ENCODE results near the gene SARDH. TPM values are rescaled to one million over a fixed set of nuclear protein-coding genes. Genes with fewer than 3 reads are reported as not detected.

SARDH gene
- total RNA-seq, 2 donors from 2014 or later: 2.7 to 2.8 TPM

DNA sequence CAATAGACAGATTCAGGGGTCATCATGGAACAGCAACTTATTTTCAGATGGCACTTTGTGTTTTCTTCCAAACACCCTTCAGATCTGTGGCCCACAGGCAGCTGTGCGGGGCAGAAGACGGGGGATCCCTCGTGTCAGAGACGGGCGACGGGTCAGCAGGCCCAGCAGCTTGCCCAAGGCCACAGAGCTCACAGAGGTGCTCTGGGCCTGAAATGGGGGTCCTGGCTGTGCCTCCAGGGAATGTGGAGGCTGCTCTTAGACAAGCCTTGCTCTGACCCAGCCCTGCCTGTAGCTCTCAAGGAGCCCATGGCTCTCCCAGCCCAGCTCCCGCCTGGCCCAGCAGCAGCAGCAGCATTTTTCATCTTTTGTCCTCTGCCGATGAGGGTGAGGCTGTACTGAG, 40.9 kb upstream of the SARDH start:
- H3K4me3 Mint-ChIP-seq: no peak overlapping the region
- H3K27ac Mint-ChIP-seq: no peak overlapping the region
- H3K9me3 Mint-ChIP-seq: no peaks in the 10 kb centered on the region
- ATAC-seq (replicated peaks): no peak
- H3K36me3 Mint-ChIP-seq (ENCODE audit: low read depth): no peaks in the 10 kb centered on the region
- no peaks in the 10 kb centered on the region for H3K27me3 Mint-ChIP-seq
- no peaks in the 10 kb centered on the region for H3K4me1 Mint-ChIP-seq

- Mint-ChIP-seq H3K4me3 (no peak overlapping the region), H3K27ac (no peak overlapping the region), H3K4me1 (no peaks in the 10 kb centered on the region), H3K27me3 (no peaks in the 10 kb centered on the region), H3K9me3 (no peaks in the 10 kb centered on the region), H3K36me3 (ENCODE audit: low read depth) (no peaks in the 10 kb centered on the region)
- ATAC-seq (replicated peaks): no peak
These were observed 40.3 kb upstream of the SARDH start for GRCh38 chr9:133778336-133779013.

- no peak overlapping the region for H3K27ac Mint-ChIP-seq
- no peak overlapping the region for H3K4me3 Mint-ChIP-seq
- no peaks in the 10 kb centered on the region for H3K9me3 Mint-ChIP-seq
- no peaks in the 10 kb centered on the region for H3K36me3 Mint-ChIP-seq (ENCODE audit: low read depth)
- no peaks in the 10 kb centered on the region for H3K27me3 Mint-ChIP-seq
- no peaks in the 10 kb centered on the region for H3K4me1 Mint-ChIP-seq
- no peak for ATAC-seq (replicated peaks)
These were observed 39.7 kb upstream of the SARDH start for GRCh38 chr9:133777871-133778270.

GRCh38 chr9:133777068-133777791, 39.1 kb upstream of the SARDH start:
- no peaks in the 10 kb centered on the region for H3K9me3 Mint-ChIP-seq
- no peak overlapping the region for H3K27ac Mint-ChIP-seq
- no peaks in the 10 kb centered on the region for H3K27me3 Mint-ChIP-seq
- H3K4me1 Mint-ChIP-seq: no peaks in the 10 kb centered on the region
- H3K4me3 Mint-ChIP-seq: no peak overlapping the region
- no peak for ATAC-seq (replicated peaks)
- H3K36me3 Mint-ChIP-seq (ENCODE audit: low read depth): no peaks in the 10 kb centered on the region

DNA sequence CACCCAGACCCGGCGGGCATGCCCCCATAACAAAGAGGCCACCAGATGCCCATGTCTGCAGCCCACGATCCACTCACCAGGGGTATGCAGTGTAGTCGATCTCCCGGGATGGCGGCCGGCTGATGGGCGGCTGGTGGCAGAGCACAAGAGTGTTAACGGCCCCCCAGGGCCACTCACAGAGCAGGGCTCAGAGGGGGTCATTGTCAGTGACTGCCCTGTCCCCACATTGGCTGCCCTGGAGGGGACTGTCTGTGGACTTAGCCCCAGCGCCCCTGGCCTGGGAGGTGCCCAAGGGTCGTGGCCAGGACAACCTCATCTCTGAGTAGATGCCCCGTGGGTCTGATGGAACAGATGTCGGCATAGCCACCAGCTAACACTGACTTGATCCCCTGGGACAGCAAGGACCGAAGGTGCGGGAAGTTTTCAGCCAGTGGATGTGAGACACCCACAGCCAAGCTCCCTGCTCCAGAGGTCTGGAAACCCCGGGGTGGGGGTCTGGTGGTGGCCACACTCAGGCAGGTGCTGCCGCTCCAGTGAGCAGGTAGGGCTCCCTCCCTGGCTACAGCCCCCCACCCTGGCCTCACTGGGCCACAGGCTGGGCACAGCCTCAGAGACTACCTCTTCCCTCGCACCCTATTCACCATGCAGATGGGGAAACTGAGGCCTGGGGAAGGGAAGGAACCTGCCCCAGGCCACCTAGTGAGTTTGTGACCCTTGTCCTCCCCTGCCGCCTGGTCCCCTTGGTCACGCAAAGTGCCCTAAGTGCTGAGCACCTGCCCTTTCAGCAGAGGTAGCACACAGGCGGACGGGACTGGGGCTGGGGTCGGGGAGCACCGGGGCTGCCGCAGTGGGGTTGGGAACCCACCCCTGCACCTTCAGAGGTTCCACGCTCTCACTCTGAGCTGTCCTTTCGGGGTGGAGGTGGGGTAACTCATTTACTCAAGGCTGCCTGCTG, 38.1 kb upstream of the SARDH start:
- Mint-ChIP-seq H3K36me3 (ENCODE audit: low read depth) (no peaks in the 10 kb centered on the region), H3K9me3 (no peaks in the 10 kb centered on the region), H3K27me3 (no peaks in the 10 kb centered on the region), H3K27ac (no peak overlapping the region), H3K4me1 (no peaks in the 10 kb centered on the region), H3K4me3 (no peak overlapping the region)
- no peak for ATAC-seq (replicated peaks)

GRCh38 chr9:133775291-133775690, 37.1 kb upstream of the SARDH start:
- no peak for ATAC-seq (replicated peaks)
- Mint-ChIP-seq H3K27ac (no peak overlapping the region), H3K9me3 (no peaks in the 10 kb centered on the region), H3K4me3 (no peak overlapping the region), H3K27me3 (no peaks in the 10 kb centered on the region), H3K36me3 (ENCODE audit: low read depth) (no peaks in the 10 kb centered on the region), H3K4me1 (no peaks in the 10 kb centered on the region)

DNA sequence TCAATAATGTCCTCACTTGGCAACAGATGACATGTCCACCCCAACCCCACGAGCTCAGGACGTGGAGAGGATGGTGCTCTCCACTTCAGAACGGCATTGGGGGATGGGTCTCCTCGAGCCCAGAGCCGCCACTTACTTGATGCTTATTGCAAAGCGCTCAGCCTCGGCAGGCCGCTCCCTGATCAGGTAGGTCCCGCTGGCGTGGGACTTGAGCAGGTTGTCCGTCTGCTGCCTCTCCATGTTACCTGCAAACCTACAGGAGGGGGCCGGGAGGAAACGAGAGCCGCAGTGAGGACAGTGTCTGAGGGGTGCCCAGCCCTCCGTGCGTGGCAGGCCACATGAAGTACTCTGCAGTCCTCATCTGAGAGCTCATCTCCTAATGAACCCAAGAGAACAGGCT, 36.6 kb upstream of the SARDH start:
- no peaks in the 10 kb centered on the region for H3K4me1 Mint-ChIP-seq
- no peaks in the 10 kb centered on the region for H3K27me3 Mint-ChIP-seq
- H3K4me3 Mint-ChIP-seq: no peak overlapping the region
- no peak overlapping the region for H3K27ac Mint-ChIP-seq
- no peaks in the 10 kb centered on the region for H3K36me3 Mint-ChIP-seq (ENCODE audit: low read depth)
- H3K9me3 Mint-ChIP-seq: no peaks in the 10 kb centered on the region
- no peak for ATAC-seq (replicated peaks)

DNA sequence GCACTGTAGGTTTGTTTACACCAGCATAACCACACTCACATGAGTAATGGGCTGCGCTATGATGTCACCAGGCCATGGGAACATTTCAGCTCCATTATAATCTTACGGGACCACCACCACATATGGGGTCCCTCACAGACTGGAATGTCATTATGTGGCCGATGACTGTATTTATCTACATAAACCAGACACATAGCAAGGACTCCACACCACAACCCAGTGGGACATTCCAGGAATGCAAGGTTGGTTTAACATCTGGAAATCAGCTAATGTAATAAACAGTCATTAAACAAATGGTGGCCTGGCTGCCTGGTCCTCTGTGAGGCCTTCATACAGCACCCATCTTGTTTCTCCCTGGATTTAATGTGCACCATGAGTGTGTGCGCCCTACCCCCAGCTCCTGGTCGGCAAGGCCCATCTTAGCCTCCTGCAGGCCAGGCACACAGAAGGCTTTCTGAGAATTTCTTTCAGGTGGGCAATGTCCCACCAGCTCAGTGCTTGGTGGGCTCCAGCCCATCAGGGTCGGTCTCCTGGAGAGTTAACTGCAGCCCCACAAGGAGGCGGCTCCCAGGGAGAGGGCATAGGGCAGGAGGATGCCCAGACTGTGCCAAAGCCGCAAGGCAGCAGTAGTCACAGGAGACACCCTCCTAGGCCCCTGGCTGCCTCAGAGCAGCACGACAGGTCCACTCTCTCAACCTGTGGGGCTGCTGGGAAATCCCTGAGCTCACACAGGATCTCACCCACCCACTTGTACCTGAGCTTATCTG, 35.9 kb upstream of the SARDH start:
- no peak overlapping the region for H3K4me3 Mint-ChIP-seq
- H3K27me3 Mint-ChIP-seq: no peaks in the 10 kb centered on the region
- H3K27ac Mint-ChIP-seq: no peak overlapping the region
- H3K36me3 Mint-ChIP-seq (ENCODE audit: low read depth): no peaks in the 10 kb centered on the region
- ATAC-seq (replicated peaks): no peak
- H3K9me3 Mint-ChIP-seq: no peaks in the 10 kb centered on the region
- H3K4me1 Mint-ChIP-seq: no peaks in the 10 kb centered on the region

- H3K4me1 Mint-ChIP-seq: no peaks in the 10 kb centered on the region
These were observed 34.4 kb upstream of the SARDH start for GRCh38 chr9:133772581-133772980.

DNA sequence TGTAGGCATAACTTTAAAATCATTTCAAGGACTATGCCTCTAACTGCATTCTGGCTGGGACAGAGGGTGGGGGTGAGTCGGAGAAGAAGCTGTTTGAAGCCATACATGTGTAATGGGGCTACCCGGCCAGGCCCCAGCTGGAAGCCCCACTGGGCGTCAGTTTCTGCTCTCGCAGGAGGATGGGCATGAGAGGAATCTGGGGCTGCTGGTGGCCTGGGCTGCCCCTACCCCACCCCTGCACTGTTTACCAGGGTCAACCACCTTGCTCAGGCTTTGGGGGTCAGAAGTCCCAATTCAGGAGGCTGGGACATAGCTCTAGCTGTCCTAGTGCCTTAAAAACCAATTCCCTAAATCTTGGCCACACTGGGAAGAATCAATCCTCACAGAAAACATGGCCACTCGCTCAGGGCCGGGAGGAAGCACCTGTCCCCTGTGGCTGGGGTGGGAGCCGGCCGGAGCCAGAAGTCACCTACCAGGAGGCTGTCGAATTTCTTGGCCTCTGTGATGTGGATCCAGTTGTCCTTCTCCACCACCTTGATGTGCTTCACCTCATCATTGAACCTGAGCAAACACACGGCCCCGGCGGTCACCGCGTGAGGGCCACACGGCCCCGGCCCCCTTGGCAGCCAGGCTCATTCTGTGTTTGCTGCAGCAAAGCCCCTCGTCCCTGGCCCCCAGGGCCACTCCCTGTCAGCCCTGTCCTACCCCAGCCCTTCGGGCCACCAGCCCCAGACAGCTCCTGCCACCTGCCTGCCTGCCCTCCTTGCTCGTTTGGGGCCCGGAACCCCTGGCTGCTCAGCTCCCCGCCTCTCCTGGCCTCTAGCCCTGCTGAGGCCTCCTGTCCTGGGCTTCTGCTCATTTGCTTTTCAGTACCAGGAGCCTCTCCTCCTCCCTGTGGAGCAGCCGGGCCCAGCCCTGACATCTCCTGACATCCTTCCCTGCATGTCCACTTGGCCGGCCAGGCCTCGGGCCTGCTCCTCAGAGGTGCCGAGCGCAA, 33.6 kb upstream of the SARDH start:
- H3K4me3 Mint-ChIP-seq: no peak overlapping the region
- ATAC-seq (replicated peaks): no peak
- H3K36me3 Mint-ChIP-seq (ENCODE audit: low read depth): peaks cover 4% of the 10 kb centered on the region
- peaks cover 8% of the 10 kb centered on the region for H3K9me3 Mint-ChIP-seq
- no peak overlapping the region for H3K27ac Mint-ChIP-seq
- H3K4me1 Mint-ChIP-seq: no peaks in the 10 kb centered on the region
- no peaks in the 10 kb centered on the region for H3K27me3 Mint-ChIP-seq

More at GRCh38 chr9:133772581-133772980, 34.4 kb upstream of the SARDH start:
- H3K36me3 Mint-ChIP-seq (ENCODE audit: low read depth): peaks cover 4% of the 10 kb centered on the region
- no peak for ATAC-seq (replicated peaks)
- H3K9me3 Mint-ChIP-seq: peaks cover 1% of the 10 kb centered on the region
- no peak overlapping the region for H3K27ac Mint-ChIP-seq
- no peak overlapping the region for H3K4me3 Mint-ChIP-seq
- H3K27me3 Mint-ChIP-seq: no peaks in the 10 kb centered on the region

DNA sequence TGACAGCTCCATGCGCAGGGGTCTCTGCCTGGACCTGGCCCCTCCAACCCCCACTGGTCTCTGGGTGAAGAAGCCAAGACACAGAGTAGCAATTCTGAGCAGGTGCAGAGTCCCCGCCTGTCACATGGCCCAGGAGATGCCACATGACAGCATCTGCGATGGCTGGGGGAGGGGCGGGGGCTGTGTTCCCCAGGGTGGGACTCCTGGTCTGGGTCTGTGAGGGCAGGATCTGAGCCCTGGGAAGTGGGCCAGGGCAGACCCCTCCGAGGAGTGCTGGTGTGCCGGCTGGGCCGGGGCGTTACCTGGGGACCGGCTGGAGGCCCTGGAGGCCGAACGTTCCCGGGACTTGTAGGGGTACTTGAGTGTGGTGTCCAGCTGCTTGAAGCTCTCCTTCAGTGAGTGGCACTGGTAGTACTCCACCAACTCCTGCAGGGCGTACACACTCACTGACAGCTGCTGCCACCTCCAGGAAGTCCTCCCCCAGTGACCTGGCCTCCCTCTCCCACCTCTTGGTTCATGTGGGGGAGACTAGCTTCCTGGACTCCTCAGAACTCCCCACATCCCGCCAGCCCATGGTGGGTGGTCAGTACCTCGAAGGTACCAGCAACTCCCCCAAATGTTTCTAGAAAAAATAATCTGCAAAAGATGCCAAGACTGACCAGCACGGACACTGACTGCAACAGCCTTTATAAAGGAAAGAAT, 32.1 kb upstream of the SARDH start:
- no peak for ATAC-seq (replicated peaks)
- Mint-ChIP-seq H3K9me3 (peaks cover 8% of the 10 kb centered on the region), H3K36me3 (ENCODE audit: low read depth) (peaks cover 4% of the 10 kb centered on the region), H3K4me3 (no peak overlapping the region), H3K27ac (no peak overlapping the region), H3K27me3 (no peaks in the 10 kb centered on the region), H3K4me1 (no peaks in the 10 kb centered on the region)

GRCh38 chr9:133769511-133770075, 31.4 kb upstream of the SARDH start:
- H3K4me1 Mint-ChIP-seq: no peaks in the 10 kb centered on the region
- no peak overlapping the region for H3K27ac Mint-ChIP-seq
- no peak for ATAC-seq (replicated peaks)
- H3K27me3 Mint-ChIP-seq: no peaks in the 10 kb centered on the region
- peaks cover 8% of the 10 kb centered on the region for H3K9me3 Mint-ChIP-seq
- peaks cover 4% of the 10 kb centered on the region for H3K36me3 Mint-ChIP-seq (ENCODE audit: low read depth)
- no peak overlapping the region for H3K4me3 Mint-ChIP-seq
